Heart right ventricle (tissue), 16 donors: ENCODE measurements around the gene FCER1G. TPM values are rescaled to one million over a fixed set of nuclear protein-coding genes. Genes with fewer than 3 reads are reported as not detected.
A peak's percentile ranks its signal among the peaks of the same experiment; 100 is the strongest.

Experiments
- ATAC-seq, 8 donors: fragments of 200-7000 bp; cut with Tn5 transposase; one replicate each; pipeline ENCODE4 v1.9.1; 2020; ENCODE audit warnings: mild to moderate bottlenecking in 8 of 8, moderate library complexity in 8 of 8, moderate number of reproducible peaks in 1 of 8
- DNase-seq, 2 donors: peaks; one replicate each; pipeline ENCODE4 v3.0.0-alpha.2; 2020
- H3K27ac ChIP-seq, 10 donors: fragments of 200-600 bp; sonication (generic) in 2 of 10; one replicate each; pipeline versions ENCODE4 v1.5.0 to v1.8.0; 2020 to 2022; ENCODE audit warnings: mild to moderate bottlenecking in 3 of 10
- H3K27me3 ChIP-seq, 7 donors: fragments of 200-600 bp; one replicate each; pipeline ENCODE4 v1.8.0; 2021 to 2022; ENCODE audit warnings: mild to moderate bottlenecking in 2 of 7
- H3K36me3 ChIP-seq, 9 donors: fragments of 200-600 bp; sonication (generic) in 1 of 9; one replicate each; pipeline versions ENCODE4 v1.5.0 to v1.8.0; 2020 to 2022; ENCODE audit warnings: mild to moderate bottlenecking in 2 of 9
- H3K4me1 ChIP-seq, 9 donors: fragments of 200-600 bp; sonication (generic) in 1 of 9; one replicate each; pipeline versions ENCODE4 v1.5.0 to v1.8.0; 2020 to 2022; ENCODE audit warnings: mild to moderate bottlenecking in 4 of 9
- H3K4me3 ChIP-seq, 10 donors: fragments of 200-600 bp; sonication (generic) in 2 of 10; one replicate each; pipeline versions ENCODE4 v1.5.0 to v1.8.0; 2020 to 2022; ENCODE audit warnings: mild to moderate bottlenecking in 7 of 10, moderate library complexity in 2 of 10
- H3K9me3 ChIP-seq, 11 donors: fragments of 200-600 bp in 10 of 11; sonication (generic) in 2 of 11; one replicate each; pipeline versions ENCODE4 v1.5.0 to v1.8.0; 2013 to 2022; ENCODE audit warnings: mild to moderate bottlenecking in 2 of 11, control low read depth in 1 of 11, moderate library complexity in 1 of 11
- CTCF ChIP-seq, 9 donors: fragments of 200-600 bp; sonication (generic) in 2 of 9; IDR thresholded peaks; one replicate each; pipeline versions ENCODE4 v1.5.0 to v1.8.0; 2021 to 2022; ENCODE audit warnings: antibody characterized with exemption in 9 of 9, mild to moderate bottlenecking in 5 of 9, moderate library complexity in 1 of 9
- WGBS, 2 donors: extraction: QIAGEN DNeasy Blood & Tissue Kit; methylation state at CpG; one replicate each; pipeline ENCODE4 v1.1.7; 2013; ENCODE audit warnings: inconsistent platforms in 1 of 2; 5-methylcytosine and 5-hydroxymethylcytosine counted together
- intact Hi-C, 10 donors: fragments of 100-400 bp; cut with DNase I; formaldehyde crosslinking; loops; one replicate each; pipeline versions ENCODE4 v1.11.1 to v1.14.2; 2022
- polyA plus RNA-seq, 2 donors: library from polyadenylated mRNA; stranded (reverse); fragments of 200-250 nt; gene quantifications; one replicate each; pipeline ENCODE4 v1.2.3, GENCODE V29; 2013
- total RNA-seq, 10 donors: library from RNA; stranded (reverse); fragmentation: NEBNext Ultra II Directional in 3 of 10; extraction: Animal tissue kit (Norgen Biotek cat#: 25700) in 3 of 10; gene quantifications; one replicate each; pipeline versions ENCODE4 v1.2.1 to v1.2.4, GENCODE V29; 2021 to 2023
- donor health status: Arrhythmogenic right ventricular cardiomyopathy.
- donor health status: ischemic (EF 13 %, LVEDD 7.1; RV severe dilation, severe dysfunction).
- donor health status: healthy with polysubstance abuse.
- donor health status: DM: no; HTN: yes; CAD: no.
- donor health status: DM: no; HTN: no; CAD: no.
- donor health status: ischemic (EF 25% LVEDD 6.9; RV normal size, moderate dysfunction).
- donor health status: ischemic (EF 25% LVEDD 5.7; RV mildly dilated, moderate dysfunction).
- donor health status: healthy.
- donor health status: DM: yes; HTN: yes; CAD: no.
- donor health status: Ischemic cardiomyopathy.
- donor health status: ischemic (EF 35%, LVEDD 5.7; RV mildly dilated, moderate dysfunction).
- donor health status: nonischemic (EF 11% LVEDD 7.7; RV severe dilation, severe dysfunction).
- donor health status: DM: yes; HTN: yes; CAD: no.
- donor health status: PGD.
- donor health status: ischemic (EF 29% LVEDD 5.4; RV normal size, mild dysfunction).
- donor health status: nonischemic (EF 23%, LVEDD 6.1; RV moderate dilation, normal function).

Gene FCER1G
- total and polyA plus RNA-seq, 12 donors, result 2.0 to 65.8 (median 11.5) TPM

GRCh38 chr1:161172776-161173376 lies 42.2 kb upstream of the FCER1G start:
- TF ChIP-seq CTCF (IDR thresholded peaks at IDR 0.05), result no peak
- H3K27me3 ChIP-seq, result no peaks in the 10 kb centered on the region
- H3K36me3 ChIP-seq, result peaks cover 0 to 85% (median 29%) of the 10 kb centered on the region in 9 donors
- peak overlapping the region in 9 of 10 donors; percentile 32 to 70 (median 56) for H3K27ac ChIP-seq
- H3K4me1 ChIP-seq, result peaks cover 3 to 48% (median 36%) of the 10 kb centered on the region in 9 donors
- ATAC-seq (peak in 1 of 8 donors; percentile 13), DNase-seq (peak in 1 of 2 donors; percentile 54)
- 24% methylated on average over 4 of the region's 4 CpGs for WGBS, 2 donors
- no peak overlapping the region for H3K4me3 ChIP-seq
- intact Hi-C loops, result no loop called here
- H3K9me3 ChIP-seq, result no peaks in the 10 kb centered on the region

- peak overlapping the region in 8 of 10 donors; percentile 32 to 70 (median 57) for H3K27ac ChIP-seq
- no peak for ATAC-seq
- H3K4me3 ChIP-seq, result no peak overlapping the region
- 93% methylated on average over 11 of the region's 11 CpGs for whole genome bisulfite sequencing, 2 donors
- TF ChIP-seq CTCF (IDR thresholded peaks at IDR 0.05), result no peak
- peaks cover 0 to 77% (median 29%) of the 10 kb centered on the region in 9 donors for H3K36me3 ChIP-seq
- peaks cover 3 to 51% (median 36%) of the 10 kb centered on the region in 9 donors for H3K4me1 ChIP-seq
- intact Hi-C loops, result no loop called here
- DNase-seq, result no peak
- no peaks in the 10 kb centered on the region for H3K9me3 ChIP-seq
- H3K27me3 ChIP-seq, result no peaks in the 10 kb centered on the region
Observed at GRCh38 chr1:161173711-161174110, 41.4 kb upstream of the FCER1G start.

- 96 to 97% methylated on average over 11 of the region's 11 CpGs for WGBS, 2 donors
- Histone ChIP-seq H3K36me3 (peaks cover 0 to 65% (median 29%) of the 10 kb centered on the region in 9 donors), H3K27ac (peak overlapping the region in 1 of 10 donors; percentile 11)
Observed at GRCh38 chr1:161174911-161175310, 40.2 kb upstream of the FCER1G start.

More at GRCh38 chr1:161174911-161175310, 40.2 kb upstream of the FCER1G start:
- no peak for ATAC-seq
- intact Hi-C loops, result no loop called here
- no peak for TF ChIP-seq CTCF (IDR thresholded peaks at IDR 0.05)
- DNase-seq, result no peak
- Histone ChIP-seq H3K4me1 (peaks cover 3 to 51% (median 36%) of the 10 kb centered on the region in 9 donors), H3K4me3 (no peak overlapping the region), H3K9me3 (no peaks in the 10 kb centered on the region), H3K27me3 (no peaks in the 10 kb centered on the region)
